Gastrocnemius medialis (tissue), 4 donors: ENCODE data around the gene KISS1.

ENCODE experiments used
- CTCF ChIP-seq, 5 experiments: fragments of 450-650 bp in 3 of 5; fragments of 200-600 bp in 2 of 5; sonication (generic) in 2 of 5; IDR thresholded peaks in 4 of 5; conservative IDR thresholded peaks in 1 of 5; 1 replicate in 4 of 5; 2 replicates in 1 of 5; pipeline ENCODE4 v1.5.1; 2016 to 2019; ENCODE audit warnings: antibody characterized with exemption in 5 of 5, mild to moderate bottlenecking in 3 of 5, moderate library complexity in 3 of 5
- POLR2A ChIP-seq, 2 donors: fragments of 450-650 bp; IDR thresholded peaks; one replicate each; pipeline ENCODE4 v1.6.1; 2017; ENCODE audit warnings: antibody characterized with exemption in 2 of 2, mild to moderate bottlenecking in 2 of 2, moderate library complexity in 2 of 2

DNA sequence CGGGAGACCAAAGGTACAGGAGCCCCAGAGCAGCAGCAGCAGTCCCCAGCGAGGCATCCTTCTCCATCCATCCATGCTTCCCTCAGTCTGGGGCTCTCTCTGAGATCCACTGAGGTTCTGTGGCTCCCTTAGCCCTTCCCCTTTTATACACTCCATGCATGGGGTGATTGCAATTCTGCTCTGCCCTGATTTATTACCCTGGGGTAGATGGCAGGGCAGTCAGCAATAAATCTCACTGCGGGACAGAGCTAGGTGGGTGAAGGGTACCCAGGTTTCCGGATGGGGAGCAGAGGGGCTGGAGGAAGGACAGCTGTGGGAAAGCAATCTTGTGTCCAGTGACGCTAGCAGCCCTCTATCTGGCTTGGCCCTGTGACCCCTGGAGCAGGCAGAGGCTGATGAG is 30.1 kb downstream of the KISS1 start, which contains the start of gene REN:
- TF ChIP-seq POLR2A (IDR thresholded peaks at IDR 0.05): no peak
- no peak for TF ChIP-seq CTCF (IDR thresholded peaks at IDR 0.05 in 4 of 5, conservative IDR thresholded peaks at IDR 0.05 in 1 of 5)
